ES-I3 (cell line): ENCODE results near the gene FOXO3.
"Not testable (repeated sequence)": the region's sequence is repeated elsewhere in the genome, so short reads cannot be mapped to it uniquely, and the experiment has no call there.

Experiments
- H3K36me3 ChIP-seq: 2 replicates; pipeline ENCODE4 v1.6.1; 2013; ENCODE audit warnings: mild to moderate bottlenecking, low read length, control low read depth, moderate library complexity; ENCODE audit not compliant: insufficient read depth
- H3K4me1 ChIP-seq: 2 replicates; pipeline ENCODE4 v1.6.1; 2013; ENCODE audit warnings: mild to moderate bottlenecking, control low read depth, low read length; ENCODE audit not compliant: insufficient read depth
- H3K9ac ChIP-seq: 2 replicates; pipeline ENCODE4 v1.6.1; 2013; ENCODE audit warnings: low read depth, mild to moderate bottlenecking, low read length, moderate library complexity
- H3K9me3 ChIP-seq: 2 replicates; pipeline ENCODE4 v1.6.1; 2013; ENCODE audit warnings: mild to moderate bottlenecking, low read length, moderate library complexity; ENCODE audit not compliant: control insufficient read depth, insufficient read depth

The FOXO3 gene

GRCh38 chr6:108544606-108545005 lies 16.1 kb upstream of the FOXO3 start:
- no peak overlapping the region for H3K9ac ChIP-seq
- no peaks in the 10 kb centered on the region for H3K4me1 ChIP-seq
- H3K36me3 ChIP-seq: no peaks in the 10 kb centered on the region
- no peaks in the 10 kb centered on the region for H3K9me3 ChIP-seq

DNA sequence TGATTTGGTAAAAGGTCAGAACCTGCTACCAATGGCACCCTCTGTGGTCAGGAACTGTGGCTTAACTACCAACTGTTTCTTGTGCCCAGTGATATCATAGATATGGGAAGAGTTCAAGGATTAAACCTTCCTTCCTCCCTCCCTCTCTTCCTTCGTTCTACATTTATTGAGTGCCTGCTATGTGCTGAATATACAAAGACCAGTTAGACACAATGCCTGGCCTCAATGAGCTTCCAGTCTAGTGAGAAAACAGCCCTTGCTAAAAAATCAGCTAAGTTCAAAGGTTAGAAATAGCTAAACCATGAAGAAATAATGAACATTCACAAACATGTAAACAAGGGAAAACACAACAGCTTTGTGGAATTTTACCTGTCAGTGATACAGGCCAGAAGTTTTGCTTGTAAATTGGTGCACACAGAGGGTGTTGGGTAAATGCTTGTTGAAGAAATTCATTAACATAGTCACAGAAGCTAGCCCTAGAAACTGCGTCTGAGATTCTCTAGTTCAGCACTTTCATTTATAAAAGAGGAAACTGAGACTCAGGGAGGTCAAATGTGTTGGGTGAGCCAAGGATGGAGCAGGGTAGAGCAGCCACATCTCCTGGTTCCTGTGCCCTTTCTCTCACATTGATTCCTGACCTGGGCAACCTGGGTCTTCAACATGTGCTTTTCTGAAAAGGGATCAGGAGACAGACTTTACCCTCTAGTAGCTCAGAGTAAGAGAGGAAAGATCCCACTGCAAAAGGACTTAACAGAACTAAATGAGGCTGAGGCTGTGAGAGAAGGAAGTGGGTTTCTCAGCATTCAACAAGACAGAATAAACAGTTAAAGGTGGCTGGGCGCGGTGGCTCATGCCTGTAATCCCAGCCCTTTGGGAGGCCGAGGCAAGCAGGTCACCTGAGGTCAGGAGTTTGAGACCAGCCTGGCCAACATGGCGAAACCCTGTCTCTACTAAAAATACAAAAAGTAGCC lies 14.4 kb upstream of the FOXO3 start:
- Histone ChIP-seq H3K9me3 (no peaks in the 10 kb centered on the region), H3K36me3 (no peaks in the 10 kb centered on the region), H3K4me1 (no peaks in the 10 kb centered on the region), H3K9ac (no peak overlapping the region)

DNA sequence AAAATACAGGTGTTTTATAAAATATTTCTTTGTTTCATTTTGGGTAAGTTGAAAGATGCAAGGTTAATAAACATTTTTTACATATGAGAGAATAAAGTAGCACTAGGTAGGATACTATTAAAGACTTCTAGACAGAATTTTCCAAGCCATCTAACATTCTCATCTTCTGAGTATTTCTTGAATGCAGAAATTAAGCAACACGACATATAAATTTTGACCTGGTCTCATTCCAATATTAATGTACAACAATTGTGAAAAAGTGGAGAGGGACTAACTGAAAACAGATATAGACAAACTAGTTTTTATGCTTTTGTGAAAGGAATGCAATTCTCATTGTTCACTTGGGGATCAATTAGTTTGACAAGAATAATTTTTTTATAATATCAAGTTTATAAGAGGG lies 11.5 kb upstream of the FOXO3 start:
- Histone ChIP-seq H3K9ac (no peak overlapping the region), H3K36me3 (no peaks in the 10 kb centered on the region), H3K4me1 (no peaks in the 10 kb centered on the region), H3K9me3 (no peaks in the 10 kb centered on the region)

DNA sequence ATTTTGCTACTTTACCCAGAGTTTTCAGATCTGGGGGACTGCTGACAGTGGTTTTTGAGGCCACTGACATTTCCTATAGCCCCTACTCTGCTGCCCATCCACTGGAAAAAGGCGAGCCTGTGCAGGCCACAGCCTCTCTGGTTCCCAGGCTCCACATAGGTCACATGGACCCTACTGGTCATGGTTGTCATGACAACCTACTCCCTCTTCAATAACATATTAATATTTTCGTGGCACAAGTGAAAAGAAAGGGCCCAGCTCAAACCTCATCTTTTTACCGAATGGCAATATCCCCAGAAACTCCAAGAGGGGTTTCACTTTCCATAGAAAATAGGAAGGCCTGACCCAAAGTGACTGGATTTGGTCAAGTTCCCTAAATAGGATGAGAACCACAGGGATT lies 11.0 kb upstream of the FOXO3 start:
- H3K9ac ChIP-seq: no peak overlapping the region
- H3K4me1 ChIP-seq: no peaks in the 10 kb centered on the region
- H3K9me3 ChIP-seq: no peaks in the 10 kb centered on the region
- H3K36me3 ChIP-seq: no peaks in the 10 kb centered on the region

- Histone ChIP-seq H3K36me3 (no peaks in the 10 kb centered on the region), H3K4me1 (no peaks in the 10 kb centered on the region), H3K9me3 (no peaks in the 10 kb centered on the region), H3K9ac (no peak overlapping the region)
Observed at GRCh38 chr6:108550256-108550655, 10.5 kb upstream of the FOXO3 start.

DNA sequence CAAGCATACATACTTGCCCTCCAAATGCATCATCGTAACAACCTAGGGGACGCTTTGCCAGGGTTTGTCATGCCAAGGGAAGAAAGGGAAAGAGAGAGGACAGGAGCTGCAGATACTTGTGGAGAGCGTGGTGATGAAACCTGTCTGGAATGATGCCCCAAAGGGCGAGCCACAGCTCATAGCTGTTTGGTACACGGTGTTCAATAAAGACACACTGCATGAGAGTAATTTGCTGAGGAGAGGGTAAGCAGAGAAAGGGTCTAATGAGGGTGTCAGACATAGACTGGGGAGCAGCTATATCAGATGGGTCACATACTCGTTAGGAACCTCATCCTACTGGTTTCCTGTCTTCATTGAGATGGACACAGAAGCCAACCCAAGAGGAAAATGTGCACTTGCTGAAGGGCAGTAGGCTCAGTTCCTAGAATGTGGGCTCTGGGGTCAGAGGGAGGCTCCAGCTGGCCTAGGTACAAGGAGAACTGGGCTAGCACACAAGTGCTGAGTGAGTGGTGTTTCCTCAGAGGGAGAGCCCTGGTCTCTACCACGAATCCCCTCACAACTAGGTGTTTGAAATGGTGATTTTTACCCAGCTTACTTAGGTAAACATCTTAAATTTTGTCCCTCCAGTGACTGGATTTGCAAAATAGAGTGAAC lies 5.2 kb upstream of the FOXO3 start:
- no peaks in the 10 kb centered on the region for H3K4me1 ChIP-seq
- H3K9me3 ChIP-seq: no peaks in the 10 kb centered on the region
- H3K9ac ChIP-seq: no peak overlapping the region
- H3K36me3 ChIP-seq: no peaks in the 10 kb centered on the region

DNA sequence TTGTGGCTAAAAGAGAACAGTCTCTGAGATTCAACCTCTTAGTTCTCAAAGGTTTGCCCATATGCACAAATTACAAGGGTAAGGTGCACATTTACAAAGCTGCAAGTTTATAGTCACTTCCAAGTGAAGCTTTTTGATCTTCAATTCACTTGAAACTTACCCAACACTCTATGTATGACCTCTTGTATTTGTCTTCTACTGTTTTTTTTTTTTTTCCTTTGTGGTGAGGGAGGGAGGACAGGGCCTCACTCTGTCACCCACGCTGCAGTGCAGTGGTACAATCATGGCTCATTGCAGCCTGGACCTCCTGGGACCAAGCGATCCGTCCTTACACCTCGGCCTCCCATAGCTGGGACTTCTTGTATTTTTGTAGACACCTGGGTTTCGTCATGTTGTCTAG lies 4.5 kb upstream of the FOXO3 start:
- Histone ChIP-seq H3K4me1 (no peaks in the 10 kb centered on the region), H3K36me3 (no peaks in the 10 kb centered on the region), H3K9ac (no peak overlapping the region), H3K9me3 (no peaks in the 10 kb centered on the region)

GRCh38 chr6:108556866-108557493 lies 3.7 kb upstream of the FOXO3 start:
- H3K9ac ChIP-seq: peak overlapping the region; percentile 54
- no peaks in the 10 kb centered on the region for H3K36me3 ChIP-seq

GRCh38 chr6:108557494-108558371 lies 3.0 kb upstream of the FOXO3 start:
- Histone ChIP-seq H3K4me1 (no peaks in the 10 kb centered on the region), H3K36me3 (no peaks in the 10 kb centered on the region), H3K9ac (peak overlapping the region; percentile 68), H3K9me3 (no peaks in the 10 kb centered on the region)

More at GRCh38 chr6:108556866-108557493, 3.7 kb upstream of the FOXO3 start:
- H3K4me1 ChIP-seq: no peaks in the 10 kb centered on the region
- H3K9me3 ChIP-seq: no peaks in the 10 kb centered on the region

DNA sequence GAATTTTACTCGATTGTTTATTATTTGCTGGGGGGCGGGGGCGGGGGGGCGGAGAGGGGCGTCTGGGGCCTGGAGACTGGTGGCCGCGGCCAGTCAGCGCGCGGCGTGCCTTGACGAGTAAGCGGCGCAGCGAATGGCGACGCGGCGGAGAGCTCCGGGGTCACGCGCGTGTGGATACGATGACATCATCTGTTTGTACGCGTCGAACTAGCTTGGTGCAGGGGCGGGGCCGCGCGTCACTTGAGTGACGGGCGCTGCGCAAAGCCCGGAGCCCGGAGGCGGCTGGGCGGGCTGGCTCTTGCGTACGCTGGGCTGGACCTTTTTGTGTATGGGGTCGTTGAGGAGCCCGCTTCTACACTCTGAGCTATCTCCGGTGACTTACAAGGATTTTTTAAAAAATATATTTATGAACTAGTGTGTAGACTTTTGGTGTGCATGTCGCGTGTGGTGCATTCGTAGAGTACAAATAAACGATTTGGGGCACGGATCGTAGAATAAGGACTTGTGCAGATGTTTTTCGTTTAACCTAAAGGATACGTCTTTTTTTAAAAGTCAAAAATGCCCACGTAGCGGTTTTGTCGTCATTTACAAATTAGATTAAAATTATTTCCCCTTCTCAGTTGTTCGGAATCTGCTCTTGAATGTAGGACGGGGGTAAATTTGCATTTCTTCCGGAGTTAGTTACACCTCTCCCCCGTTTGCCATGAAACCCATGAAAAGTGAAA lies 2.2 kb upstream of the FOXO3 start:
- Histone ChIP-seq H3K9me3 (no peaks in the 10 kb centered on the region), H3K9ac (peak overlapping the region; percentile 72), H3K36me3 (no peaks in the 10 kb centered on the region)

DNA sequence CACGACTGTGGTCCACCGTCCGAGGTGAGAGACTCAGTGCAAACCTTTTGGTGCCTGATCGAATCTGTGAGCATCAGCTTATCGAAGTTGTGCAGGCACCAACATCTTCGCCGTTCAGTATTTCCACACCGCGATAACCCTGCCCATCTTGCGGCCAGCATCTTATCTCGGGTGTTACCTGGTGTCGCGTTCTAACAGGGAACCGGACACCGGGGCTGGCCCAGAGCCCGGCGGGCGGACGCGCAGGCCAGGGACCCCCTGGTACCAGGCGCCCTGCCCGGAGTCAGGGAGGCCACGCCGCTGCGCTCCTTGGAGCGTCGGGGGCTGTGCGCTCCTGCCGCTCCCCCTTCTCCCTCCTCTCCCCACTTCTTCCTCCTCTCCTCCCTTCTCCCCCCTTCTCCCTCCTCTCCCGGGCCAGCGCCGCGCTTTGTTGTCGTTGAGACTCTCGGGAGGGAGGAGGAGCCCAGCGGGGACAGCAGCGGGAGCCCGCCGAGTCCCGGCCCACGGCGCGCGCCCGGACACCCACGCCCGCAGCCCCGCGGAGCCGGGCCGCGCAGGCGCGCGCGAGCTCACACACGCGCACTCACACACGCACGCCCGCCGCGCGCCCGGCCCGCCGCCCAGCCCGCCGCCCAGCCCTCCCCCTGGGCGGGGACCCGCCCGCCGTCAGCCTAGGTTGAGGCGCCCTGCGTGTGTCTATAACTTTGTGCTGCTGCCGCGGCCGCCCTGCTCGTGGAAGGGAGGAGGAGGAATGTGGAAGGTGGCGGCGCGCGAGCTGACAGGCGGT lies 1.4 kb upstream of the FOXO3 start:
- H3K9me3 ChIP-seq: no peaks in the 10 kb centered on the region
- peaks cover 5% of the 10 kb centered on the region for H3K4me1 ChIP-seq
- peak overlapping the region; percentile 72 for H3K9ac ChIP-seq
- H3K36me3 ChIP-seq: no peaks in the 10 kb centered on the region

More for the DNA sequence above, 2.2 kb upstream of the FOXO3 start:
- no peaks in the 10 kb centered on the region for H3K4me1 ChIP-seq

GRCh38 chr6:108559884-108560462 lies 744 bp upstream of the FOXO3 start:
- no peaks in the 10 kb centered on the region for H3K36me3 ChIP-seq
- peak overlapping the region; percentile 72; the same call in 1 of the 2 replicates for H3K9ac ChIP-seq
- peaks cover 11% of the 10 kb centered on the region for H3K4me1 ChIP-seq
- no peaks in the 10 kb centered on the region for H3K9me3 ChIP-seq

- Histone ChIP-seq H3K9ac (peak overlapping the region; percentile 88; the same call in 1 of the 2 replicates), H3K4me1 (peaks cover 16% of the 10 kb centered on the region)
- not testable (repeated sequence) for H3K9me3 ChIP-seq, H3K36me3 ChIP-seq
Observed at GRCh38 chr6:108561309-108561647, 561 bp downstream of the FOXO3 start.
